ENCODE data around the gene PEAK3.
A peak's percentile ranks its signal among the peaks of the same experiment; 100 is the strongest.

PEAK3 gene

GRCh38 chr19:2226840-2227360, 55.1 kb downstream of the PEAK3 start:
- Histone ChIP-seq H3K4me3 (ENCODE audit: insufficient read depth in 1 of 2, low read depth in 1 of 2, low read length in 2 of 2) (no peak overlapping the region), H4K91ac (ENCODE audit: low read length) (no peak overlapping the region), H2BK120ac (ENCODE audit: low read depth, low read length) (no peak overlapping the region), H3K79me1 (replicated peaks; ENCODE audit: low read length, poor library complexity, severe bottlenecking) (peaks cover 25% of the 10 kb centered on the region), H2BK12ac (ENCODE audit: low read length in 2 of 2) (no peak overlapping the region), H2AFZ (ENCODE audit: low read depth, low read length) (no peak overlapping the region), H3K14ac (ENCODE audit: low read length in 2 of 2) (no peak overlapping the region), H3K18ac (ENCODE audit: low read depth in 1 of 2, low read length in 2 of 2) (no peak overlapping the region), H3K9me3 (ENCODE audit: control insufficient read depth, low read length) (no peaks in the 10 kb centered on the region), H2AK5ac (ENCODE audit: low read length, severe bottlenecking) (no peak overlapping the region), H3K27me3 (ENCODE audit: control insufficient read depth in 1 of 2, insufficient read depth in 1 of 2, low read length in 2 of 2) (no peaks in the 10 kb centered on the region), H2BK5ac (ENCODE audit: low read depth, low read length, poor library complexity, severe bottlenecking) (no peak overlapping the region), H3K4me2 (ENCODE audit: low read length, poor library complexity, severe bottlenecking) (no peak overlapping the region), H3K27ac (ENCODE audit: low read length, poor library complexity, severe bottlenecking) (no peak overlapping the region), H3K36me3 (ENCODE audit: control insufficient read depth in 1 of 2, insufficient read depth in 2 of 2, low read depth in 1 of 2, low read length in 2 of 2) (peaks cover 84 to 100% of the 10 kb centered on the region in 2 experiments), H3K4me1 (ENCODE audit: control insufficient read depth, insufficient read depth, low read depth, low read length) (peaks cover 17% of the 10 kb centered on the region), H2BK15ac (ENCODE audit: low read depth, poor library complexity, severe bottlenecking) (no peak overlapping the region), H4K8ac (ENCODE audit: low read length) (no peak overlapping the region), H3K9ac (ENCODE audit: low read length) (no peak overlapping the region), H3K23ac (ENCODE audit: low read length in 2 of 2) (no peak overlapping the region), H3K4ac (ENCODE audit: low read depth in 1 of 2, low read length in 2 of 2) (no peak overlapping the region)
- 97% methylated on average over 51 of the region's 53 CpGs for WGBS
- DNase-seq = no peak

GRCh38 chr19:2226051-2226839, 55.7 kb downstream of the PEAK3 start:
- Histone ChIP-seq H3K9ac (ENCODE audit: low read length) (no peak overlapping the region), H4K91ac (ENCODE audit: low read length) (no peak overlapping the region), H2AK5ac (ENCODE audit: low read length, severe bottlenecking) (no peak overlapping the region), H2BK15ac (ENCODE audit: low read depth, poor library complexity, severe bottlenecking) (no peak overlapping the region), H2BK12ac (ENCODE audit: low read length in 2 of 2) (no peak overlapping the region), H4K8ac (ENCODE audit: low read length) (no peak overlapping the region), H3K79me1 (replicated peaks; ENCODE audit: low read length, poor library complexity, severe bottlenecking) (peaks cover 26% of the 10 kb centered on the region), H3K36me3 (ENCODE audit: control insufficient read depth in 1 of 2, insufficient read depth in 2 of 2, low read depth in 1 of 2, low read length in 2 of 2) (peaks cover 85 to 95% of the 10 kb centered on the region in 2 experiments), H2AFZ (ENCODE audit: low read depth, low read length) (no peak overlapping the region), H3K27ac (ENCODE audit: low read length, poor library complexity, severe bottlenecking) (no peak overlapping the region), H3K4ac (ENCODE audit: low read depth in 1 of 2, low read length in 2 of 2) (no peak overlapping the region), H2BK120ac (ENCODE audit: low read depth, low read length) (no peak overlapping the region), H3K9me3 (ENCODE audit: control insufficient read depth, low read length) (no peaks in the 10 kb centered on the region), H3K27me3 (ENCODE audit: control insufficient read depth in 1 of 2, insufficient read depth in 1 of 2, low read length in 2 of 2) (no peaks in the 10 kb centered on the region), H3K23ac (ENCODE audit: low read length in 2 of 2) (no peak overlapping the region), H3K4me3 (ENCODE audit: insufficient read depth in 1 of 2, low read depth in 1 of 2, low read length in 2 of 2) (no peak overlapping the region), H3K14ac (ENCODE audit: low read length in 2 of 2) (no peak overlapping the region), H3K18ac (ENCODE audit: low read depth in 1 of 2, low read length in 2 of 2) (no peak overlapping the region), H3K4me2 (ENCODE audit: low read length, poor library complexity, severe bottlenecking) (no peak overlapping the region), H3K4me1 (ENCODE audit: control insufficient read depth, insufficient read depth, low read depth, low read length) (peaks cover 24% of the 10 kb centered on the region), H2BK5ac (ENCODE audit: low read depth, low read length, poor library complexity, severe bottlenecking) (no peak overlapping the region)
- WGBS = 97% methylated on average over 59 of the region's 59 CpGs
- no peak for DNase-seq

GRCh38 chr19:2225415-2226050, 56.4 kb downstream of the PEAK3 start:
- Histone ChIP-seq H2BK12ac (ENCODE audit: low read length in 2 of 2) (no peak overlapping the region), H3K79me1 (replicated peaks; ENCODE audit: low read length, poor library complexity, severe bottlenecking) (peaks cover 29% of the 10 kb centered on the region), H4K8ac (ENCODE audit: low read length) (no peak overlapping the region), H2BK5ac (ENCODE audit: low read depth, low read length, poor library complexity, severe bottlenecking) (no peak overlapping the region), H2BK120ac (ENCODE audit: low read depth, low read length) (no peak overlapping the region), H3K27me3 (ENCODE audit: control insufficient read depth in 1 of 2, insufficient read depth in 1 of 2, low read length in 2 of 2) (no peaks in the 10 kb centered on the region), H3K4ac (ENCODE audit: low read depth in 1 of 2, low read length in 2 of 2) (no peak overlapping the region), H2AFZ (ENCODE audit: low read depth, low read length) (no peak overlapping the region), H4K91ac (ENCODE audit: low read length) (peak overlapping the region; percentile 25), H2AK5ac (ENCODE audit: low read length, severe bottlenecking) (no peak overlapping the region), H3K14ac (ENCODE audit: low read length in 2 of 2) (no peak overlapping the region), H3K36me3 (ENCODE audit: control insufficient read depth in 1 of 2, insufficient read depth in 2 of 2, low read depth in 1 of 2, low read length in 2 of 2) (peaks cover 83 to 90% of the 10 kb centered on the region in 2 experiments), H2BK15ac (ENCODE audit: low read depth, poor library complexity, severe bottlenecking) (no peak overlapping the region), H3K9me3 (ENCODE audit: control insufficient read depth, low read length) (no peaks in the 10 kb centered on the region), H3K4me3 (ENCODE audit: insufficient read depth in 1 of 2, low read depth in 1 of 2, low read length in 2 of 2) (no peak overlapping the region), H3K27ac (ENCODE audit: low read length, poor library complexity, severe bottlenecking) (no peak overlapping the region), H3K9ac (ENCODE audit: low read length) (no peak overlapping the region), H3K4me1 (ENCODE audit: control insufficient read depth, insufficient read depth, low read depth, low read length) (peaks cover 30% of the 10 kb centered on the region), H3K4me2 (ENCODE audit: low read length, poor library complexity, severe bottlenecking) (no peak overlapping the region), H3K18ac (ENCODE audit: low read depth in 1 of 2, low read length in 2 of 2) (no peak overlapping the region), H3K23ac (ENCODE audit: low read length in 2 of 2) (no peak overlapping the region)
- WGBS = 97% methylated on average over 32 of the region's 32 CpGs
- DNase-seq = no peak

- Histone ChIP-seq H2BK15ac (ENCODE audit: low read depth, poor library complexity, severe bottlenecking) (no peak overlapping the region), H3K4me2 (ENCODE audit: low read length, poor library complexity, severe bottlenecking) (no peak overlapping the region), H2BK12ac (ENCODE audit: low read length in 2 of 2) (no peak overlapping the region), H3K4me3 (ENCODE audit: insufficient read depth in 1 of 2, low read depth in 1 of 2, low read length in 2 of 2) (no peak overlapping the region), H2AFZ (ENCODE audit: low read depth, low read length) (no peak overlapping the region), H2BK5ac (ENCODE audit: low read depth, low read length, poor library complexity, severe bottlenecking) (no peak overlapping the region), H3K9ac (ENCODE audit: low read length) (no peak overlapping the region), H2AK5ac (ENCODE audit: low read length, severe bottlenecking) (no peak overlapping the region), H3K4ac (ENCODE audit: low read depth in 1 of 2, low read length in 2 of 2) (no peak overlapping the region), H3K4me1 (ENCODE audit: control insufficient read depth, insufficient read depth, low read depth, low read length) (peaks cover 36% of the 10 kb centered on the region), H3K9me3 (ENCODE audit: control insufficient read depth, low read length) (no peaks in the 10 kb centered on the region), H3K23ac (ENCODE audit: low read length in 2 of 2) (no peak overlapping the region), H3K18ac (ENCODE audit: low read depth in 1 of 2, low read length in 2 of 2) (no peak overlapping the region), H4K8ac (ENCODE audit: low read length) (no peak overlapping the region), H2BK120ac (ENCODE audit: low read depth, low read length) (no peak overlapping the region), H4K91ac (ENCODE audit: low read length) (no peak overlapping the region), H3K79me1 (replicated peaks; ENCODE audit: low read length, poor library complexity, severe bottlenecking) (peaks cover 34% of the 10 kb centered on the region), H3K27ac (ENCODE audit: low read length, poor library complexity, severe bottlenecking) (no peak overlapping the region), H3K27me3 (ENCODE audit: control insufficient read depth in 1 of 2, insufficient read depth in 1 of 2, low read length in 2 of 2) (no peaks in the 10 kb centered on the region), H3K14ac (ENCODE audit: low read length in 2 of 2) (no peak overlapping the region), H3K36me3 (ENCODE audit: control insufficient read depth in 1 of 2, insufficient read depth in 2 of 2, low read depth in 1 of 2, low read length in 2 of 2) (peaks cover 83 to 91% of the 10 kb centered on the region in 2 experiments)
- 98% methylated on average over 13 of the region's 13 CpGs for WGBS
- DNase-seq = no peak
Observed at GRCh38 chr19:2224754-2225349, 57.1 kb downstream of the PEAK3 start.

Measured in mesenchymal stem cell (in vitro differentiated cells and primary cell).